CD14-positive monocyte (primary cell): ENCODE data around the gene BRAF. TPM values are rescaled to one million over a fixed set of nuclear protein-coding genes. Genes with fewer than 3 reads are reported as not detected.

Source experiments
- DNase-seq, 3 donors: peaks; one replicate each; pipeline ENCODE4 v3.0.0-alpha.2; 2011 to 2022
- H2AFZ ChIP-seq: 2 replicates; pipeline ENCODE4 v1.6.0; 2012; ENCODE audit warnings: mild to moderate bottlenecking, low read depth, low read length, inconsistent platforms; ENCODE audit not compliant: insufficient read depth, poor library complexity, severe bottlenecking
- H3K27ac ChIP-seq, 2 donors: 1 replicate in 1 of 2; 2 replicates in 1 of 2; pipeline ENCODE4 v1.5.1; 2012 to 2013; ENCODE audit warnings: low read length in 2 of 2, control low read depth in 1 of 2, inconsistent platforms in 1 of 2, low read depth in 1 of 2, mild to moderate bottlenecking in 1 of 2
- H3K27me3 ChIP-seq, 2 donors: one replicate each; pipeline versions ENCODE4 v1.6.0 to v1.6.1; 2011 to 2013; ENCODE audit warnings: low read length in 2 of 2; ENCODE audit not compliant: control insufficient read depth in 2 of 2, insufficient read depth in 2 of 2
- H3K36me3 ChIP-seq, 2 donors: replicated peaks in 1 of 2; 1 replicate in 1 of 2; 2 replicates in 1 of 2; pipeline versions ENCODE4 v1.5.1 to v1.6.1; 2012 to 2013; ENCODE audit warnings: low read length in 2 of 2, control low read depth in 1 of 2, inconsistent platforms in 1 of 2, mild to moderate bottlenecking in 1 of 2; ENCODE audit not compliant: insufficient read depth in 2 of 2, control insufficient read depth in 1 of 2
- H3K4me1 ChIP-seq, 2 donors: 1 replicate in 1 of 2; 2 replicates in 1 of 2; pipeline versions ENCODE4 v1.5.1 to v1.6.1; 2012 to 2013; ENCODE audit warnings: low read length in 2 of 2, control low read depth in 1 of 2, inconsistent platforms in 1 of 2, mild to moderate bottlenecking in 1 of 2, moderate library complexity in 1 of 2; ENCODE audit not compliant: insufficient read depth in 2 of 2, control insufficient read depth in 1 of 2
- H3K4me2 ChIP-seq: replicated peaks from 2 replicates; pipeline ENCODE3; 2012; ENCODE audit warnings: low read length, moderate library complexity, mild to moderate bottlenecking; ENCODE audit not compliant: poor library complexity, severe bottlenecking; ENCODE audit errors: extremely low read depth
- H3K4me3 ChIP-seq, 3 experiments: fragments of 200-600 bp in 1 of 3; sonication (generic) in 1 of 3; replicated peaks in 1 of 3; 1 replicate in 2 of 3; 2 replicates in 1 of 3; pipeline ENCODE4 v1.5.1; 2011 to 2013; ENCODE audit warnings: low read length in 3 of 3, mild to moderate bottlenecking in 3 of 3, control low read depth in 2 of 3, low read depth in 2 of 3, inconsistent platforms in 1 of 3, moderate library complexity in 1 of 3
- H3K79me2 ChIP-seq: 2 replicates; pipeline ENCODE4 v1.6.0; 2012; ENCODE audit warnings: mild to moderate bottlenecking, control low read depth, inconsistent platforms, low read length, moderate library complexity; ENCODE audit not compliant: insufficient read depth
- H3K9ac ChIP-seq: 2 replicates; pipeline ENCODE4 v1.6.0; 2017; ENCODE audit warnings: low read length, mild to moderate bottlenecking; ENCODE audit not compliant: insufficient read depth, poor library complexity, severe bottlenecking
- H3K9me3 ChIP-seq, 2 donors: replicated peaks in 1 of 2; 1 replicate in 1 of 2; 2 replicates in 1 of 2; pipeline versions ENCODE4 v1.5.1 to v1.6.1; 2012 to 2013; ENCODE audit warnings: low read length in 2 of 2, control low read depth in 1 of 2; ENCODE audit not compliant: control insufficient read depth in 1 of 2, insufficient read depth in 1 of 2
- H4K20me1 ChIP-seq: 2 replicates; pipeline ENCODE4 v1.6.0; 2012; ENCODE audit warnings: mild to moderate bottlenecking, low read length, control low read depth, moderate library complexity; ENCODE audit not compliant: insufficient read depth
- H3K27ac Mint-ChIP-seq, 7 donors: one replicate each; pipeline ENCODE4 v1.8.0; 2020; ENCODE audit warnings: mild to moderate bottlenecking in 7 of 7, mixed read lengths in 7 of 7, moderate library complexity in 6 of 7, inconsistent platforms in 2 of 7
- H3K27me3 Mint-ChIP-seq, 3 donors: one replicate each; pipeline ENCODE4 v1.8.0; 2021 to 2022; ENCODE audit warnings: low read depth in 3 of 3, mild to moderate bottlenecking in 3 of 3, mixed read lengths in 3 of 3, moderate library complexity in 3 of 3, inconsistent platforms in 1 of 3
- H3K36me3 Mint-ChIP-seq, 2 donors: one replicate each; pipeline ENCODE4 v1.8.0; 2020; ENCODE audit warnings: mixed read lengths in 2 of 2, inconsistent platforms in 1 of 2, mild to moderate bottlenecking in 1 of 2
- H3K4me1 Mint-ChIP-seq: one replicate; pipeline ENCODE4 v1.8.0; 2020; ENCODE audit warnings: mild to moderate bottlenecking, mixed read lengths
- H3K4me3 Mint-ChIP-seq, 2 donors: one replicate each; pipeline ENCODE4 v1.8.0; 2020; ENCODE audit warnings: mild to moderate bottlenecking in 2 of 2, mixed read lengths in 2 of 2, moderate library complexity in 1 of 2
- H3K9me3 Mint-ChIP-seq, 7 donors: one replicate each; pipeline ENCODE4 v1.8.0; 2020 to 2022; ENCODE audit warnings: mixed read lengths in 7 of 7, mild to moderate bottlenecking in 6 of 7, moderate library complexity in 6 of 7, inconsistent platforms in 2 of 7
- CTCF ChIP-seq: fragments of 200-600 bp; IDR thresholded peaks from one replicate; pipeline ENCODE4 v1.8.0; 2022; ENCODE audit warnings: antibody characterized with exemption, mild to moderate bottlenecking
- WGBS: methylation state at CpG from one replicate; pipeline ENCODE4 v1.1.5; 2013; ENCODE audit warnings: missing lambda C conversion rate; ENCODE audit not compliant: insufficient coverage; 5-methylcytosine and 5-hydroxymethylcytosine counted together
- intact Hi-C, 2 donors: fragments of 100-400 bp; cut with micrococcal nuclease; formaldehyde crosslinking; loops; one replicate each; pipeline versions ENCODE4 v1.15.0 to v1.15.1; 2023
- polyA plus RNA-seq, 3 donors: library from polyadenylated mRNA; depleted of rRNA in 1 of 3; unstranded in 2 of 3; stranded (reverse) in 1 of 3; fragments of 300-500 nt in 2 of 3; fragments of >200 nt in 1 of 3; fragmentation: Illumina TruSeq in 2 of 3; gene quantifications; 1 replicate in 2 of 3; 2 replicates in 1 of 3; pipeline ENCODE4 v1.2.3, GENCODE V29; 2012 to 2021

Gene BRAF
- polyA plus RNA-seq, 3 donors: 3.8 to 10.0 (median 5.6) TPM

- H3K79me2 ChIP-seq: peaks cover 97% of the 10 kb centered on the region
- H3K36me3 Mint-ChIP-seq: peaks cover 0 to 4% of the 10 kb centered on the region in 2 donors
- H3K4me3 ChIP-seq: no peak overlapping the region
- DNase-seq: no peak
- intact Hi-C loops: no loop called here
- H3K27ac Mint-ChIP-seq: no peak overlapping the region
- H3K27me3 Mint-ChIP-seq: peaks cover 0 to 2% (median 2%) of the 10 kb centered on the region in 3 donors
- no peaks in the 10 kb centered on the region for H3K9me3 ChIP-seq
- no peaks in the 10 kb centered on the region for H3K36me3 ChIP-seq
- no peak for TF ChIP-seq CTCF
- no peaks in the 10 kb centered on the region for H3K4me1 ChIP-seq
- H3K9me3 Mint-ChIP-seq: peaks cover 0 to 3% (median 0%) of the 10 kb centered on the region in 7 donors
- no peak overlapping the region for H3K4me3 Mint-ChIP-seq
- WGBS: 100% methylated on average over 1 of the region's 1 CpG
- H4K20me1 ChIP-seq: peaks cover 90% of the 10 kb centered on the region
- H3K27me3 ChIP-seq: no peaks in the 10 kb centered on the region
- no peak overlapping the region for H3K27ac ChIP-seq
- H3K4me2 ChIP-seq: no peak overlapping the region
- H2AFZ ChIP-seq: no peak overlapping the region
- peaks cover 8% of the 10 kb centered on the region for H3K4me1 Mint-ChIP-seq
- H3K9ac ChIP-seq: no peak overlapping the region
Observed at GRCh38 chr7:140911746-140912145, 13.0 kb downstream of the BRAF start.

- no peak overlapping the region for H3K4me2 ChIP-seq
- no peak for DNase-seq
- no peaks in the 10 kb centered on the region for H3K36me3 ChIP-seq
- intact Hi-C loops: no loop called here
- H3K27me3 Mint-ChIP-seq: peaks cover 0 to 2% (median 2%) of the 10 kb centered on the region in 3 donors
- H2AFZ ChIP-seq: no peak overlapping the region
- H3K9me3 Mint-ChIP-seq: peaks cover 0 to 4% (median 3%) of the 10 kb centered on the region in 7 donors
- no peak for TF ChIP-seq CTCF
- no peak overlapping the region for H3K4me3 Mint-ChIP-seq
- peaks cover 8% of the 10 kb centered on the region for H3K4me1 Mint-ChIP-seq
- H3K4me1 ChIP-seq: peaks cover 0 to 1% of the 10 kb centered on the region in 2 donors
- H3K9ac ChIP-seq: no peak overlapping the region
- H3K27me3 ChIP-seq: no peaks in the 10 kb centered on the region
- H3K79me2 ChIP-seq: peaks cover 93% of the 10 kb centered on the region
- H3K27ac ChIP-seq: no peak overlapping the region
- H3K4me3 ChIP-seq: no peak overlapping the region
- 100% methylated on average over 1 of the region's 5 CpGs for WGBS
- H3K27ac Mint-ChIP-seq: peak overlapping the region in 1 of 7 donors; percentile 23
- H3K9me3 ChIP-seq: no peaks in the 10 kb centered on the region
- peaks cover 0 to 4% of the 10 kb centered on the region in 2 donors for H3K36me3 Mint-ChIP-seq
- H4K20me1 ChIP-seq: peaks cover 78% of the 10 kb centered on the region
Observed at GRCh38 chr7:140909476-140910161, 15.1 kb downstream of the BRAF start.
